ENCODE data around the gene RELCH.

RELCH gene

DNA sequence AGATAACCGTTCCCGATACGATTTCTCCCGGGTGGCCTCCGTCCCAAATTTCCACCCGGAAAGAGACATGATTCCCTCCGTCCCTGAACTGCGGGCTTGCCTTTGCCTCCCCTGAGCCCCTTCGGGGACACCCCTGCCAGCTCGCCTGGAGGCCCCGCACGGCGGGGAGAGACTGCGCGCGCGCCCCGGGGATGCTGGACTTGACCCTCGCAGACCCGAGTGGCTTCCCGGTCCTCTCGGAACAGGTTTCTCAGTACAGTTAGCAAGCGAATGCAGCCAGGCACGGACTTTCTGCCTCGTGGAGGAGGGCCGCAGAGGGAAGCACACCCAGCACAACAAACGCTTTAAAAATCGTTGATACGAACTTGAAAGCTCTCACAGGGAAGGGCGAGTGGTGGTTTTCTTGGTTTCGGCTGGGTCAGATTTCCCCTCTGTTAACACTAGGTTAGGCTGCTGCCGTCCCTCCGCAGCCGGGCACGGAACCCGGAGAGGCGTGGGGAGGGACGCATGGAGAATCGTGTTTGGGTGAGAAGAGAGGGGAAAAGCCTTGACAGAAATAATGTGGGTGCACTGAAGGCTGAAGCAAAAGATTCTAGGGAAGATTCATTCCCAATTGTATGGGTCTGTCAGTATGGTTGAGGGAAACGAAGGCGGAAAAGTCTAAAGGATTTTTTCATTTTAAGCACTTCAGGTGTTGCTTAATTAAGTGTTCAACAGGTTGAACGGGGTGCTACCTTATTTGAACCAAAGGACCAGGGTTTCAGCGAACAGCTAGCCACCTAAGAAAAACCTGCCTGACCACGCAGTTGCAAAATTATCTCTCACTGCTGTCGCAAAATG, 139.0 kb downstream of the RELCH start:
- DNase-seq = peak; percentile 24

DNA sequence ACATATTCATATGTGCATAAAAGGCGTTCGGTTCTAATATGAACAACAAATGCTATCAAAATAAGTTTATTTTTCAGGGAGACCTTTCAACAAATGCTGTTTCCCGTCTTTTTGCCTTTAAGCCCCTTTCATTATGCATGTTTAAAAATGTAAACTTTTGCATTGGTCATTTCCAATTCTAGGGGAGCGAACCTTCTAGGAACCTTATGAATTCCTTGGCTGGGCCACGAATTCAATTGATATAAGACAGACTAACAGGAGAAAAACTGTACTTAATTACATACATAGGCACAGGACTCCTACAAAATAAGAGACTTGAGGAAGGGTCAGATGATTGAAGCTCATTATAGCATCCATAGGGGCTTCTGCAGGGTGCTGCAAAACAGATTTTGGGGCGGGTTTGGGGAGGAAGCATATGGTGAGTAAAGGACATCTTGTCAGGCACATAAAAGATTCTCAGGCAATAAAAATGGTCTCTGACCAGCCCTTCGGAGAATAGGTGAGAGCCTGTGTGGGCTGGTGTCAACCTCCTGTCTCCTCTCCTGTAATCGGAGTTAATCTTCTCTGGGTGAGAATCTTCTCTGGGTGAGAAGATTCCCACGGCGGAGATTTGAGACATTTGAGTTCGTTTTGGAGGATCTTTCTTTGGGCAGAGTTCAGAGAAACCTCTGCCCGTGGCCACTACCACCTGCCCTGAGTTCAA, 139.7 kb downstream of the RELCH start:
- DNase-seq = no peak

DNA sequence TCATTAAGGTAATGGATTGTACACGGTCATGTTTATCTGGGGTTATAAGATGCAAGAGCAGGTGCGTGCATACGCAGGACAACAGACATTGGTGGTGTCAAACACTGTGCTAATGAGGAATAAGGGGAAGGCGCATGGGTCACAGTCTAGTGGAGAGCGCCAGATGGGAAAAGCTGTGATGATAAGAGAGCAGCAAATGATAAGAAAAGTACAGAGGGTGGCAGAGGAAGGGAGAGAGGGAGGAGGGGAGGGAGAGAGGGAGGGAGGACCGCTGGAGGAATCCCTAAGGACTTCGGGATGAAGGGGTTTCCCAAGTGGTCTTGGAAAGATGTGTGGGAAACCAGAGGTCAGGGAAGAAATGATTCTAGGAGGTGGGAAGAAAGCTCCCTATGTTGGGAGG, 140.9 kb downstream of the RELCH start:
- DNase-seq = no peak

DNA sequence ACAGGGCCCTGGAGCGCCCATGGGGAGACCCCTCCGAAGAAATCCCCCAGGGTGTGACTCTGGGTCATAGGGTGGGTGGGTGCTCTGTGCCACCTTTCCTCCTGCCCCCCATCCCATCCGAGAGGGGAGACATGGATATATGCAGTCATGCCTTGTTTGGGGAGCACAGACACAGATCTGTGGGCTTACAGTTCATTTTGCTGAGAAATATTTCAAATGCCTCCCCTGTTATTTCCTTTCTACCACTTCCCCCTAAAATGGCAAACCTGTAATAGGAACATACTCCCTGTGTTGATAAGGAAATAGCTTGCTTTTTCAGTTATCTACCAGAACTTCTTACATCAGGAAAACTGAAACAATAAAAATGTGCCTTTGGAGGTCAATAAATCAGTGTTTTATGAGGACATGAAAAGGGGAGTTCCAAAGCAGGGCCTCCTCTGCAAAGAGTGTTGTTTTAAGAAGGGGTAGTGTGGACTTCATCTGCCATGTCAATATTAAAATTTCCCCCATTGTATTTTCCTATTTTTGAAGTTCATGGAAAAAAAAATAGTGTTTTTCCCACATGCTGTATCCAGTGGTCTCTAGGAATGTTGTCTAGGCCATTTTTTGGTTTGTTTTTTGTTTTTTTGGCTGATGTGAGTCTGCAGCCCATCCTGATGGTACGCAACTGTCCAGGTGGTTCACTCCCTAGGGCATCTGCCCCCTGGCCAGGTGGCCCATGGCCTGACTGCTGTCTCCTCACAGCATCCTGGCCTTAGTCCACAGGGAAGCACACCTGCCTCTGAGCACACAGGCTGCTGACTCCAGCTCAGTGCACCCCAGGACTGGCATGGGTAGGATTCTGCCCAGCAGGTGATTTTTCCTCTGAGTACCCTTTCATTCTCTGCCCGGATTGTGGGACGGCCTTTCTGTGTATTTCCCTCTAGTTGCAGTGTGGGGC, 141.8 kb downstream of the RELCH start:
- DNase-seq = no peak

DNA sequence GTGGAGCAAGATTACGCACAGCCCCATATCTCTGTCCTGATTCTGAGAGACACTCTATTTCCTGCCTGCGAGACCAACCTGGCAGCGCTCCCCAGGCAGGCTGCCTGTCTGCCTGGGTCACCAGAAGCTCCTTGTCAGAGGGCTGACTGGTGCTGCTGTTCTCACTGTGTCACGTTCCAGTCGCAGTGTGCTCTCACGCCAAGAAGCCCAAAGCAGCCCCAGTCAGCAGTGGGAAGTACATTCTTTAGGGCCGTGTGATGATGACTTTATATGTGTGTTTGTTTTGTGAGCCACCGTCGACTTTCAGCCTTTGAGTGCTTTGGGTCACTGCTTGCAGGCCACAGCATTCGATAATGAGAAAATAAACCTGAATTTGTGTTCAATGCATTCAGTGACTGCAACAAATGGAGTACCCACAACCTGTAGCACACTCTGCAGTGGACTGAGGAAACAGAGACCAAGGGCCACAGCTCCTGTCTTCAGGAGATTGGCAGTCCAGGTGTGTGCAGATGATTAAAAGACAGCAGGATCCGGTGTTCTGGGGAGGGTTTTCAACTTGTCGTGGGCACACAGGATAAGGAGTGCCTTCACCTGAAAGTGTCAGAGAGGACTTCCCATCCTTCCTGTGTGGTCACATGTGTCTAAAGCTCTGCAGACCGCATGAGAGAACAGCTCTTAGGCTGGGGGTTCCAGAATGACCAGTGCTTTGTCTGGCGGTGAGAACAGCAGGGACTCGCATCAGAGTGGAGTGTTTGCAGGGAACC, 142.8 kb downstream of the RELCH start:
- no peak for DNase-seq

DNA sequence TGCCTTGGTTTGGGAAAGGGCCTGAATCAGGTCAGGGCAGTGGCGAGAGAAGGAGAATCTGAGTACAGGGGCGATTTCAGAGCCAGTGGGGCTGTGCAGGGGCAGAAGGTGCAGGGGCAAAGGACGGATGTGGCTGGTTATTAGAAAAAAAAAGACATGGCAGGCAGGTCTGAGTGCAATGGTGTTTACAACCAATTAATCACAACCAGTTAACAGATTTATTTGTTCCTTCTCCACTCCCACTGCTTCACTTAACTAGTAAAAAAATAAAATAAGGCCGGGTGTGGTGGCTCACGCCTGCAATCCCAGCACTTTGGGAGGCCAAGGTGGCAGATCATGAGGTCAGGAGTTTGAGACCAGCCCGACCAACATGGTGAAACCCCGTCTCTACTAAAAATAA, 143.6 kb downstream of the RELCH start:
- DNase-seq = no peak

DNA sequence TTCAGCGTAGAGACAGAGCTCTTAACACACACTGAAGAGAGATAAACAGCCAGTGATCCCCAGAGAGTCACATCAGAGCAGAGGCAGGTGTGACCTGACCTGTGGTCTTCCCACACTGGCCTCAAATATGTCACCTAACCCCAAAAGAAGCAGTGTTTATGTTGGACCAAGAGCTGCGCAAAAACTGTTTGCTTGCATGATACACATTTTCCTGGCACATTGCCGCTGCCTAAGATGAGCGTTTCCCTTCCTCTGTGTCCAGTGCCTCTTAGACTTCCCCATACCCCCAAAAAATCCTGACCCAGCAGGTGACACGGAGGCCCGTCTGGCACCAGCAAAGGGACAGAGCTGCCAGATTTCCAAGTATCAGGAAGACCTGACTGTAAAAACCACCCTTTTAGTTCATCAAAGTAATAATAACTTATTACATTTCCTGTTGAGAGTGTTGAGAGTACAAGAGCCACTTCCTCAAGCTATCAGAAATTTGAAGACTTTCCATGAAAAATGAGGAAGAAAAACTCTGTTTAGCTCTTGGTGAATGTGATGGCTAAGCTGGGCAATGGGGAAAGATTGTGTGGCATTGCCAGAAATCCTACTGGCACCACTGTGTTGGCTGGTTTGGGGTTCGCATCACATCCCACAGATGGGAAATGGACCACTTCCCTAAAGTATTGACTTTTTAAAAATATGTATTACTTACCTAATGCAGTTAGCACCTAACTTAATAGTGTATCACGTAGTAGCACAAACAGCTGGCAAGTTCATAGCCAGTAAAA, 144.7 kb downstream of the RELCH start:
- no peak for DNase-seq

DNA sequence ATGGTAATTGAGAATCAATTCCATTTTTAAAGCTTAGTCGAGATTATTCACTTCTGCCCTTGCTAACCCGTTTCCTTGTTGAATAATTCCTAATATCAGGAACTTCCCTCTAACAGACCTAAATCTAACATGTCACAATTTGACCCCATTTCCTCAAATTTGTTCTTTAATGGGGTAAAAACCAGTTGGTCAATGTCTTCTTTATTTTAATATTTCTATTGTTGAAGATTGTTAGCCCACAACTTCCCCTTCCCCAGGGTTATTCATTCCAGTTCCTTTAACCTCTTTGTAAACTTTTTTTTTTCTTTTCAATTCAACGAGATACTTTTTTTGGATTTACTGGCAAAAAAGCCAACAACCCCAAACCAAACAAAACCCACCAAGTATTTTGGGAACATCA, 145.4 kb downstream of the RELCH start:
- no peak for DNase-seq

DNA sequence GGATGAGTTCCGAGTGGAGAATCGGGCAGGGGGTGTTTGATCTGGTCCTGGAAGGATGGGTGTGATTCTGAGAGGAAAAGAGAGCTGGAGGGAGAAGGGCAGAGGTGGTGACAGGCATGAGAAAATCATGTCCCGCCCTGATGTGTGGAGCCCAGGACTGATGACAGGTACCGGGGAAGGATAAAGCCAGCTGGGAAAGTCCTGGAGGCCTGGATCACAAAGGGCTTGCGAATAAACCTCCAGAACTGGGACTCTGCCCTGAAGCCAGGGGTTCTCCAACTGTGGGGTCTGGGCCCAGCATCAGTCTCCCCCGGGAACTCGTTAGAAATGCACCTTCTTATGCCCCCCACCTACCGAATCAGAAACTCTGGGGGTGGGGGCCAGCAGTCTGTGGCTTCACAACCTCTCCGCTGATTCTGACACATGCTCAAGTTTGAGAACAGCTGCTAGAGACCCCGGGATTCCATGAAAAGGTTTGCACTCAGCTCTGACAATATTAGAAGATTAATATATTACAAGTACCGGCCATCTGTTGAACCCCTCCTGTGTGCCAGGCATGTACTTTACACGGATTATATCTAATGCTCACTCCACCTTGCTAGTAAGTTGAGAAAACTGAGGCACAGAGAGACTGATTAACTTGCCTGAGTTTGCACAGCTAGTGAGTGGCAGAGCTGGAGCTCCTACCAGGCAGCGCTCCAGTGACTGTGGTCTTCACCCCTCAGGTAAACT, 146.1 kb downstream of the RELCH start:
- DNase-seq = no peak

DNA sequence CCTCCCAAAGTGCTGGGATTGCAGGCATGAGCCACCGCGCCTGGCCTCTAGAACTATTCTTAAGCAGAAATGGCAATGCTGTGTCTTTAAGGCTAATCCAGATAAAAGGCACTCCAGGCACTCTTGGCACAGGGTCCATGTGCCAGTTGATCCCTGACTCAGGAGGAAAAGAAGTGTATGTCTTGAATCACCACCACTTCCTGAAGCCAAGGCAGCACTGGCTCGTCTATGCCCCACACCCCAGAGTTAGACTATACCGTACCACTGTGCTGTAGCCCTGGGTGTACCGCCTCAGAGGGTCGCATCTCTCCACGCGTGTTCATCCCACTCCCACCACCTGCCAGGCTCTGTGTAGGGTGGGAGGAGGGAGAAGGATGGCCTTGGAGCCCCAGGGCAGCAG, 147.1 kb downstream of the RELCH start:
- no peak for DNase-seq

DNA sequence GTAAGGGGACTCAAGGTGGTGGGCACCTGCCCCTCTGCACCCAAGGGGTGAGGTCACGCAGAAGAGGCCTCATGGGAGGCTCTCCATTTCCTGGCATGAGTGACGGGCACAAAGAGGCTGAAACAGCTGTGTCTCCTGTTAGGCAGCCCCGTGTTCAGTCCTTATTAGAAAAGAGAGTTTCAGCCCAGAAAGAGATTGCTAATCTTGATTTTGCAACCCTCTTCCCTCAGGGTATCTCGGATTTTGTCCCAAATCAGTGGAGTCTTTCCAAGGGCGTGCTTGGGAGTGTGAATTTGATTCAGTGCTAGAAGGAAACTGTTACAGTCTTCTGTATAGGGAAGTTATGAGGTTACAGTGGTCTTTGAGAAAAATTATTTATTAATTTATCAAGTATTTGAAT, 148.4 kb downstream of the RELCH start:
- no peak for DNase-seq

DNA sequence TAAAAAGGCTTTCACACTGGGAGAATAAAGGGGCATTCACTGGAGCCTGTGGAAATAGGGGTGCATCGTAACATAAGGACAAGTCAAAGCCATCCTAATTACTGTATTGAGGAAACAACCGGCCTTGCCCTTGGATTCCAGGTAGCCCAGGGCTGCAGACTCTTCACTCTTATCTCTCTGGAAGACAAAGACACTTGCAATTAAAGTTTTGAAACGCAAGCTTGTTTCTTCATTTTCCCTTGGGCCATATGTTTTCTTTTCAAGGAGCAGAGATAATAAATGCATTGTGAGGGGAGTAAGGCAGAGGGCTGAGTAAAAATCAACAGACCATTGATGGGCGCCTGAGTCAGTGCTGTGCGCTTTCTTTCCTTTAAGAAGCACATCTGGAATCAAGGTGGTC, 149.6 kb downstream of the RELCH start:
- no peak for DNase-seq

DNA sequence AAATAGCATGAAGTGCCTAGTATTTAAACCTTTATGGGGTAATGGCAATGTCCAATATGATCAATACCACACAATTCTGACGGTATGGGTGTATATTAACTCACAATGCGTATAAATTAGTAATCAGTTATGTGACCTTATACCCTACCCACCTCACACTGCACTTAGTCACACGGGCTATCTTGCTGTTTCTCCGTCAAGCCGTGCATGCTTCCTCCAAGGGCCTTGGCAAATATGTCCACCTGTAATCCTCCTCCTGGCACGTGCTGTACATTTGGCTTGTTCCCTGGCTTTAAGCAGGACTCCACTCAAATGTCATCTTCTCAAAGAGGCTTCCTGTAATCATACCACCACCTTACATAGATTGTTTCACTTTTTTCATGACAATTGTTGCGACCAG, 150.3 kb downstream of the RELCH start:
- no peak for DNase-seq

DNA sequence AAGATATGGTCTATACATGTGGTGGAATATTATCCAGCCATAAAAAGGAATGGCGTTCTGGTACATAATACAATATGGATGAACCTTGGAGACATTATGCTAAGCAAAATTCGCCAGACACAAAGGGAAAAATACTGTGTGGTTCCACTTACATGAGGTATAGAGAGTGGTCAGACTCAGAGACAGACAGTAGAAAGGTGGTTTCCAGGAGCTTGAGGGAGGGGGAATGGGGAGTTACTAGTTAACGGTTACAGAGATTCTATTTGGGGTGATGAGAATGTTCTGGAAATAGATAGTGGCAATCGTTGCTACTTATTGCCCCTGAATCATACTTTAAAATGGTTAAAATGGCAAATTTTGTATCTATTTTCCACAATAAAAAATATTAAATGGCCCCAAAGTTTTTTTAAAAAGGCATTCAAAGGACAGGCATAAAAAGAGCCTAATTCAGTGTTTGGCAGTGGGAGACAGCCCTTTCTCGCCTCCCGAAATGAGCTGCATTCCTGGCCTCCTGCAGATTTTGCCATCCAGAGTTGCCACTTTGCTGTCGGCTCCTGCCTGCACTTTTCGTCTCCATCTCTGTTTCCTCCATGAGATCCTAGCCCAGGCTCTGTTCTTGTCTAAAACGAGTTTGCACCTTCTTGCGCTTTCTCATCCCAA, 151.5 kb downstream of the RELCH start:
- DNase-seq = no peak

DNA sequence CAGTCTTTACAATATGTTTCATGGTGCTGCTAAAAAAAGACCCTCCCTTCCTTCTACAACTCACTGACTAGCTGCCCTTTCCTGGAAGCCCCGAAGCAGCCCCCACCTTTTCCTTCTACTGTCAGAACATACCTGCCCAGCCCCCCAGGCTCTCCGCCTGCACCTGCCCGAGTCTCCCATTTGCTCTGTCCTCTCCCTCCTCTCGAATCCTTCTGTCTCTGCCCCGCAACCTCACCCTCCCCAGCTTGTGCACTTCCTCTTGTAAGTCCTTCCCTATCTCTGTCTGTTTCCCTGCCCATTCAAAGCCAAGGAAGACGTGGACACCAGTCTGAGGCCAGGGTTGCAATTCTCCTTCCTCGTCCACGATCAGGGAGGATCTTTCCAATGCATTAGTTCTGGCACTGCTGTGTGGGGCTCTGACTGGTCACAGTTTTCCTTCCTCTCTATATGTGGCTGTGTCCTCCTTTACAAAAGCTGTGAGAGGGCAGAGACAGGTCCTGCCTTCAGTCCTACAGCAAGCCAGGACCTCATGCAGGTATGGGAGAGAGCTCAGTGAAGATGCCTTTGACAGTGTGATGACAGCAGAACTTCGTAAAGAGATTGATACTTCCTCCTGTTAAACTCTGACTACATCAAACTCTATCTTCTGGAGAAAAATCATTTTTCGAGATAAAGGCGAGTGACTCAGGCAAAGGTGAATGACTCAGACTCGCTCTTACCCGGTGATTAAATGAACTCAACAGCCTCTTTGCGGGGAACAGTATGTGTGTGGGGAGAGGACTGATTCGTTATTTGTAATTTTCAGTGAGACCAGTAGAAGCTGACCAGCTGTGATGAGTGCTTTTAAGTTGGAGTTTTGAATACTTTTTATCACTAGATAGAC, 152.3 kb downstream of the RELCH start:
- no peak for DNase-seq

DNA sequence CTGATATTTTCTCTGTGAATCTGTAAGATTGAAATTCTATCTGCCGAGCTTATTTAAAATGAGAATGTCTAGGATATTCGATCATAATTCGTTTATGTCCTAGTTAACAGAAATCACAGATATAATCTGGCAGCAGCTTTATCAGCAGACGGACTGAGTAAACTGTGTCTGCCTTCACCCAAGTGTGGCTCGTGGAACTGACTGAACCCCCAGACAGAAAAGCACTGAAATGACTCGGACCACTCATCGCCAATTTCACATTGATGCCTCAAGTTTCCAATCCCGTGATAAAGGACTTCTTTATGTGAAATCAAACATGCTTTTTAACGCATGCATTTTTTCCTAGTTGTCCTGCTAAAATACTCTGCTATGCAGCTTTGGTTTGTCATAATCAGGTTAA, 153.9 kb downstream of the RELCH start:
- DNase-seq = no peak

DNA sequence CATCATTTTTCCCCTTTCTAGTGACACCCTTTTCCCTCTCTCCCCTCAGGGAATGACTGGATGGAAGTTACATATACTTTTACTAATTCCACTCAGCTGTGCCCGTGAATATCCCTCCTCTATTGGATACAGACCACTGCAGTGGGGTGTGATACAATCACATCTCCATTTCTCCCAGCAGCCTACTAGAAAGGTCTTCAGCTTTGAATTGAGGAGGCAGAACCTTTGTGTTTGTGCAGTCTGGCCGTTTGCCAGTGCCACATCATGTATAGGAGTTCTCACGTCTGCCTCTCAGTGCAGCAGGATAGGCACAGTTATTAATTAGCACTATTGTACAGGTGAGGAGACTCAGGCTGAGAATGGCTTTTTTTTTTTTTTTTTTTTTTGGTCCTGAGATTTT, 154.4 kb downstream of the RELCH start:
- no peak for DNase-seq

DNA sequence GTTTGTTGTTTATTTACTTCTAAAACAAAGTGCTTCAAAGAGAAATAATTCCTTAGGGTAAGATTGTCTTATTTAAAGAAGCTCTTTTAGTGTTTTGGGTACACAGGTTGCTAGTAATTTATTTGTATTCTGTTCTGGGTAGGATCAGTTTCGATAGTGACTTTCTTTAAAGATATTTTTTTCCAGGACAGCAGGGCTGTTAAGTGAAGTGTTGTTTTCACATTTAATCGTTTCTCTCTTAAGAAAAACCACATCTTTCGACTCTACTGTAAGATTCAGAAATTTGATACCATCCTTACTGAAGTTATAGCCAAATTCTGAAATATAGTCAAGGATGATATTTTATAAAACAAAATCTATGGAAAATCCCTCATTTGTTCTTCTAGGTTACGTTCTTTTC, 155.8 kb downstream of the RELCH start:
- DNase-seq = no peak

DNA sequence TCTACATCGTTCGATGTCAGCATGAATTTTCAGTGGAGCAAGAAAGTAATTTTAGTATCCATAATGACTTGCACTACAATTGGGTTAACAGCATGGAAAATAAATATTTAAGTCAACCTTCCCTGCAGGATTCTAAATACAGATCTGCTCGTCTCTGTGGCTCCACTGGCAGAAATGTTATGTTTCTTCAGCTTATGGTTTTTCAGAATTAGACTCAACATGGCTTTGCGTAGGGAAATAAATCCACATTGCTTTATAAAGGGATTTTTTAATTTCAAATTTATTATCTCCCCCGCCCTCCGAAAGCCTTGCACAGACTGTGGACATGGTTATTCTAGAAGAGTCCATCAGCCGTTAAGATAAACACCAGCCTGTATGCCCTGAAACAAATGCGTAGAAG, 156.3 kb downstream of the RELCH start:
- DNase-seq = no peak

DNA sequence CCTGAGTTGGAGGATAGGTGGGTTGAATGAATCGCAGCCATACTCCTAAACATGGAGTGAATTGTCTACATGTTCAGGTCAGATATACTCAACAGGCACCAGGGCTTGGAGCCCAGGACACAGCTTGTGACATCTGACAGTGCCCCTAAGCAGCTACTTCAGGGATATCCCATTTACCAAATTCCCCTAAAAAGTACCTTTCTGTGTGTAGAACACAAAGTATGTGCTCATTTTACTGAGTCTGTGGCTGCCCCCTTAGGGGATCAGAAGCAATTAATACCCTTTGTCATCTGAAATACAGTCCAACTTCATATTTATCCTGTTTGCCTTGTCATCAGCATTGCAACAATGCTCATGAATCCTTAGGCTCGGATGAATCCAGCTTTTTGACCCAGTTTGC, 158.9 kb downstream of the RELCH start:
- no peak for DNase-seq
